Mammary epithelial cell (primary cell): ENCODE data around the gene PCBP1.

Experiments used
- EZH2 ChIP-seq: IDR thresholded peaks from 2 replicates; pipeline ENCODE4 v1.6.1; 2012; ENCODE audit warnings: low read length, inconsistent platforms, borderline replicate concordance
- TF ChIP-seq, protein P1 (sequence below), 2 donors: IDR thresholded peaks in 1 of 2; conservative IDR thresholded peaks in 1 of 2; 2 replicates each; pipeline ENCODE4 v1.5.1; 2011 to 2012; ENCODE audit warnings: inconsistent platforms in 2 of 2, low read length in 2 of 2, mild to moderate bottlenecking in 2 of 2, control low read depth in 1 of 2, low read depth in 1 of 2; ENCODE audit not compliant: insufficient read depth in 1 of 2; ENCODE audit errors: extremely low read depth in 1 of 2

DNA sequence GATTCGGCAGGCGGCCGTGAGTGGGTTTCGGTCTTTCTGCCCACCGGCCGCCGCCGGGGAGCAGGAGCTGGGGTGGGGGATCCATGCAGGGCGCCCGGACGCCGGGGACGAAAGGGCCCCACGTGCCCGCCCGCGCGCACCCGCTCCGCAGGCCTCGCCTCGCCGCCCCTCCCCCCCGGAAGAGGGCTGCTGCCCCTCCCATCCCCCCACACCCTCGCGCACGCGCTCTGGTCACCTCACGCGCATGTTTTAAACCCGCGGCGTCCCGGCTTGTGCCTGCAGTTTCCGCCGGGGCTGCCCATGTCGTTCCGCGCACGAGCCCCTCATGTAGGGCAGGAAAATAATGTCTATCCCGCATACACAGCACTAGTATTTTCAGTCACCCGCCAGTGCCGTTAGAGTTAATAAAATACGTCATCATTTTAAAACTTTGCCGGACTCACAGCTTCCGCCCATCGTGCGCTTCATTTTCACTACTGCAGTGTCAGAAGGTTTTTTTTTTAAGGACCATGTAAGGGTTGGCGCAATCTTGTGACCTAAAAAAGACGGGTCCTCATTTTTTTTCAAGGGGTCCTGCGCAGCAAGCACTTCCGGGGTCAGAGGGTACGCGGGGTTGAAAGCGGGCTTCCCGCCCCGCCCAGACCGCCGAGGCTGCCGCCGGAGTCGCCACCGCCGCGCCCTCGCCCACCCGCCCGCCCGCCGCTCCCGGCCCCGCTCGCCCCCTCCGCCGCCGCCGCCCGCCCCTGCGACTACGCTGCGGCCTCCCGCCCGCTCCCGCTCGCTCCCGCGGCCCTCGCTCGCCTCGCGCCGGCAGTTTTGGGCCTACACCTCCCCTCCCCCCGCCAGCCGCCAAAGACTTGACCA lies at the start of gene PCBP1:
- TF ChIP-seq, protein P1, sequence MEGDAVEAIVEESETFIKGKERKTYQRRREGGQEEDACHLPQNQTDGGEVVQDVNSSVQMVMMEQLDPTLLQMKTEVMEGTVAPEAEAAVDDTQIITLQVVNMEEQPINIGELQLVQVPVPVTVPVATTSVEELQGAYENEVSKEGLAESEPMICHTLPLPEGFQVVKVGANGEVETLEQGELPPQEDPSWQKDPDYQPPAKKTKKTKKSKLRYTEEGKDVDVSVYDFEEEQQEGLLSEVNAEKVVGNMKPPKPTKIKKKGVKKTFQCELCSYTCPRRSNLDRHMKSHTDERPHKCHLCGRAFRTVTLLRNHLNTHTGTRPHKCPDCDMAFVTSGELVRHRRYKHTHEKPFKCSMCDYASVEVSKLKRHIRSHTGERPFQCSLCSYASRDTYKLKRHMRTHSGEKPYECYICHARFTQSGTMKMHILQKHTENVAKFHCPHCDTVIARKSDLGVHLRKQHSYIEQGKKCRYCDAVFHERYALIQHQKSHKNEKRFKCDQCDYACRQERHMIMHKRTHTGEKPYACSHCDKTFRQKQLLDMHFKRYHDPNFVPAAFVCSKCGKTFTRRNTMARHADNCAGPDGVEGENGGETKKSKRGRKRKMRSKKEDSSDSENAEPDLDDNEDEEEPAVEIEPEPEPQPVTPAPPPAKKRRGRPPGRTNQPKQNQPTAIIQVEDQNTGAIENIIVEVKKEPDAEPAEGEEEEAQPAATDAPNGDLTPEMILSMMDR (conservative IDR thresholded peaks at IDR 0.05 in 1 of 2, IDR thresholded peaks at IDR 0.05 in 1 of 2; ENCODE audit: extremely low read depth in 1 of 2, insufficient read depth in 1 of 2, low read depth in 1 of 2, low read length in 2 of 2) = no peak
- TF ChIP-seq EZH2 = no peak
